ENCODE data around the gene MASP2. TPM values are rescaled to one million over a fixed set of nuclear protein-coding genes. Genes with fewer than 3 reads are reported as not detected.
"Not testable (repeated sequence)": the region's sequence is repeated elsewhere in the genome, so short reads cannot be mapped to it uniquely, and the experiment has no call there.

The MASP2 gene
- total RNA-seq, 2 experiments from 2014 or later, result 0.38 TPM; not detected in 1

DNA sequence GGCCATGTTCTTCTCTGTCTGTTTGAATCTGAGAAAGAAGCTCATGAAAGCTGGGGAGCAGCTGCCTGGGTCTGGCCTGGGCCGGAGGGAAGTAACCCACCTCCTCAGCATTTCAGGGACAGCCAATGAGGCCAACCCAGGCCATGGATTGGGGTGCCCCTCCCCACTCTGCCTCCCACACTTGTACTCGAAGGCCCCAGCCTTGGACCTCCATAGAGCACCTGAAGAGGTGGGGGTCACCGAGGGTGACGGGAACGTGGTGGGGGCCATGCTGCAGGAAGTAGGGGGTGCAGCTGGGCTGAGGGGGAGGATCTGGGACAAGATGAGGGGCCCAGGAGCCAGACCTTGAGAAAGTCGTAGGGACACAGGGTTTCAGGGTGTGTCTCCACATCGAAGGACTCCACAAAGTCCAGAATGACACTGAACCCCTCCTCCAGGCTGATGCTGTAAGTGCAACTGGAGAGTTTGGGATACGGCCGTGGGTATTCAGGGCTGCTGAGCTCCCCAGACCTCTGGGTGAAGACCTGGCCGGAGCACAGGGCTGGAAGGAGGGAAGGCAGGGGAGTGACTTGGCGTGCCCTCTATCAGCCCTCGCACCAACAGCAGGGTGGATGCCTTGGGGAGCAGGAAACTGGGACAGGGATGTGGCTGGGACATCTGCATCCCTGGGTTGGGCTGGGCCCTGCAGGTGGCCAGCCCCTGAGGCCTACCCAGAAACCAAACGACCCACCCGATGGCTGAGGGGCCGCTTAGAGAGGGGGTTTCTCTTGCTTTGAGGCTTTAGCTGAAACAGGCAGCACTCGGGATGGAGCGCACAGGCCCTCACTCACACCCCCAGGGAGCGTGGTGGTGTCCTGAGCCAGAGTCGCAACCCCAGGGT is 3.8 kb downstream of the MASP2 start:
- no peak overlapping the region for H3K4me3 ChIP-seq (ENCODE audit: low read depth, low read length, poor library complexity, severe bottlenecking)
- intact Hi-C loops (cut with micrococcal nuclease; ENCODE audit: unreplicated experiment), result no loop called here
- no peaks in the 10 kb centered on the region for H3K9me2 ChIP-seq (ENCODE audit: insufficient read depth, low read length)
- H3K4me2 ChIP-seq (ENCODE audit: low read length), result no peak overlapping the region
- TF ChIP-seq CTCF (conservative IDR thresholded peaks at IDR 0.05; ENCODE audit: low read length) (no peak), EZH2phosphoT487 (IDR thresholded peaks at IDR 0.05; ENCODE audit: borderline replicate concordance, low read depth, low read length) (no peak)
- H3K4me1 ChIP-seq (ENCODE audit: insufficient read depth, low read length, poor library complexity, severe bottlenecking), result no peaks in the 10 kb centered on the region
- no peak overlapping the region for H2AFZ ChIP-seq (ENCODE audit: low read length)
- DNase-seq (ENCODE audit: low spot score), result no peak
- ChIA-PET POLR2A (no interaction called here), CTCF (ENCODE audit: unreplicated experiment) (no interaction called here)
- H4K20me1 ChIP-seq (ENCODE audit: insufficient read depth, low read length), result no peaks in the 10 kb centered on the region
- BruUV-seq (replicated peaks), result no TSS peak
- H3K27ac ChIP-seq (ENCODE audit: low read depth, low read length, poor library complexity, severe bottlenecking), result no peak overlapping the region
- no peaks in the 10 kb centered on the region for H3K36me3 ChIP-seq (ENCODE audit: insufficient read depth, low read length)
- no peaks in the 10 kb centered on the region for H3K79me2 ChIP-seq (ENCODE audit: insufficient read depth, low read depth, low read length)
- no peaks in the 10 kb centered on the region for H3K9me3 ChIP-seq (ENCODE audit: low read length)

DNA sequence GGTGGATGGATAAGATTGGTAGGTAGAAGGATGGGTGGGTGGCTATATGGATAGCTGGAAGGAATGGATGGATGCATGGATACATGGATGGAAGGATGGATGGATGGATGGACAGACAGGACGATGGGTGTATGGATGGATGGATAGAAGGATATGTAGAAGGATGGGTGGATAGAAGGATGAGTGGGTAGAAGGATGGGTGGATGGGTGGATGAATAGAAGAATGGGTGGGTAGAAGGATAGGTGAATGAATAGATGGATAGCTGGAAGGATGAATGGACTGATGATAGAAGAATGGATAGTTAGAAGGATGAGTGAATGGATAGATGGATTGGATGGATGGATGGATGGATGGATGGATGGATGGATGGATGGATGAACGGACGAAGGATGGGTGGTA is 5.0 kb downstream of the MASP2 start:
- no peak overlapping the region for H3K4me3 ChIP-seq (ENCODE audit: low read depth, low read length, poor library complexity, severe bottlenecking)
- no peaks in the 10 kb centered on the region for H3K79me2 ChIP-seq (ENCODE audit: insufficient read depth, low read depth, low read length)
- H2AFZ ChIP-seq (ENCODE audit: low read length), result no peak overlapping the region
- no TSS peak for BruUV-seq (replicated peaks)
- CTCF ChIA-PET (ENCODE audit: unreplicated experiment), result no interaction called here
- intact Hi-C loops (cut with micrococcal nuclease; ENCODE audit: unreplicated experiment), result no loop called here
- DNase-seq (ENCODE audit: low spot score), result no peak
- H3K4me1 ChIP-seq (ENCODE audit: insufficient read depth, low read length, poor library complexity, severe bottlenecking), result peaks cover 4% of the 10 kb centered on the region
- no peaks in the 10 kb centered on the region for H3K36me3 ChIP-seq (ENCODE audit: insufficient read depth, low read length)
- H3K27ac ChIP-seq (ENCODE audit: low read depth, low read length, poor library complexity, severe bottlenecking), result no peak overlapping the region
- no peaks in the 10 kb centered on the region for H3K9me2 ChIP-seq (ENCODE audit: insufficient read depth, low read length)
- POLR2A ChIA-PET, result interaction anchor here (0.7 kb wide), 1 partner anchor 12 kb away, joined by 3 read pairs; no protein-coding TSS in a partner anchor
- H3K4me2 ChIP-seq (ENCODE audit: low read length), result no peak overlapping the region
- TF ChIP-seq CTCF (conservative IDR thresholded peaks at IDR 0.05; ENCODE audit: low read length) (no peak), EZH2phosphoT487 (IDR thresholded peaks at IDR 0.05; ENCODE audit: borderline replicate concordance, low read depth, low read length) (no peak)
- H3K9me3 ChIP-seq (ENCODE audit: low read length), result no peaks in the 10 kb centered on the region
- H4K20me1 ChIP-seq (ENCODE audit: insufficient read depth, low read length), result no peaks in the 10 kb centered on the region

DNA sequence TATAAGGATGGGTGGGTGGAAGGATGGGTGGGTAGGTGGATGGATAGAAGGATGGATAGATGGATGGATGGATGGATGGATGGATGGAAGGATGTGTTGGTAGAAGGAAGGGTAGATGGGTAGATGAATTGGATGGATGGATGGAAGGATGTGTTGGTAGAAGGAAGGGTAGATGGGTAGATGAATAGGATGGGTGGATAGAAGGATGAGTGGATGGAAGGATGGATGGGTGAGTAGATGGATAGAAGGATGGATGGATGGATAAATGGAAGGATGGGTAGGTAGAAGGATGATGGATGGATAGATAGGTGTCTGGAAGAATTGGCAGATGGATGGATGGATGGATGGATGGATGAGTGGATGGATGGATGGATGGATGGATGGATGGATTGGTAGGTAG is 6.0 kb downstream of the MASP2 start:
- H3K9me2 ChIP-seq (ENCODE audit: insufficient read depth, low read length), result no peaks in the 10 kb centered on the region
- no peak overlapping the region for H3K4me2 ChIP-seq (ENCODE audit: low read length)
- no peak overlapping the region for H2AFZ ChIP-seq (ENCODE audit: low read length)
- H3K27ac ChIP-seq (ENCODE audit: low read depth, low read length, poor library complexity, severe bottlenecking), result no peak overlapping the region
- no peaks in the 10 kb centered on the region for H4K20me1 ChIP-seq (ENCODE audit: insufficient read depth, low read length)
- no TSS peak for BruUV-seq (replicated peaks)
- no peaks in the 10 kb centered on the region for H3K36me3 ChIP-seq (ENCODE audit: insufficient read depth, low read length)
- no peaks in the 10 kb centered on the region for H3K79me2 ChIP-seq (ENCODE audit: insufficient read depth, low read depth, low read length)
- ChIA-PET CTCF (ENCODE audit: unreplicated experiment) (no interaction called here), POLR2A (no interaction called here)
- no peak for DNase-seq (ENCODE audit: low spot score)
- peaks cover 4% of the 10 kb centered on the region for H3K4me1 ChIP-seq (ENCODE audit: insufficient read depth, low read length, poor library complexity, severe bottlenecking)
- intact Hi-C loops (cut with micrococcal nuclease; ENCODE audit: unreplicated experiment), result no loop called here
- TF ChIP-seq EZH2phosphoT487 (IDR thresholded peaks at IDR 0.05; ENCODE audit: borderline replicate concordance, low read depth, low read length) (no peak), CTCF (conservative IDR thresholded peaks at IDR 0.05; ENCODE audit: low read length) (no peak)
- H3K9me3 ChIP-seq (ENCODE audit: low read length), result no peaks in the 10 kb centered on the region
- no peak overlapping the region for H3K4me3 ChIP-seq (ENCODE audit: low read depth, low read length, poor library complexity, severe bottlenecking)

DNA sequence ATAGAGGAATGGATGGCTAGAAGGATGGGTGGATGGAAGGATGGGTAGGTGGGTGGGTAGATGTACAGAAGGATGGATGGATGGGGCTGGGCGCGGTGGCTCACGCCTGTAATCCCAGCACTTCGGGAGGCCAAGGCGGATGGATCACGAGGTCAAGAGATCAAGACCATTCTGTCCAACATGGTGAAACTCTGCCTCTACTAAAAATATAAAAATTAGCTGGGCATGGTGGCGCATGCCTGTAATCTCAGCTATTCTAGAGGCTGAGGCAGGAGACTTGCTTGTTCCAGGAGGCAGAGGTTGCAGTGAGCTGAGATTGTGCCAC is 7.0 kb downstream of the MASP2 start:
- H3K36me3 ChIP-seq (ENCODE audit: insufficient read depth, low read length); intact Hi-C loops (cut with micrococcal nuclease; ENCODE audit: unreplicated experiment); H3K9me2 ChIP-seq (ENCODE audit: insufficient read depth, low read length); BruUV-seq (replicated peaks); H3K79me2 ChIP-seq (ENCODE audit: insufficient read depth, low read depth, low read length); H3K27ac ChIP-seq (ENCODE audit: low read depth, low read length, poor library complexity, severe bottlenecking); H3K9me3 ChIP-seq (ENCODE audit: low read length); H4K20me1 ChIP-seq (ENCODE audit: insufficient read depth, low read length); H3K4me3 ChIP-seq (ENCODE audit: low read depth, low read length, poor library complexity, severe bottlenecking); H2AFZ ChIP-seq (ENCODE audit: low read length); DNase-seq (ENCODE audit: low spot score); CTCF ChIA-PET (ENCODE audit: unreplicated experiment); H3K4me1 ChIP-seq (ENCODE audit: insufficient read depth, low read length, poor library complexity, severe bottlenecking); H3K4me2 ChIP-seq (ENCODE audit: low read length): not testable (repeated sequence)
- POLR2A ChIA-PET, result interaction anchor here (0.6 kb wide), 1 partner anchor 141 kb away, joined by 4 read pairs; no protein-coding TSS in a partner anchor
